KMS-11 (cell line): ENCODE data around the gene ADIPOR2.

Experiments used
- H2AFZ ChIP-seq: fragments of 200-600 bp; sonication (generic); 2 replicates; pipeline ENCODE4 v1.6.1; 2016; ENCODE audit warnings: antibody characterized with exemption, mixed run types, low read depth
- H3K27ac ChIP-seq: fragments of 200-600 bp; sonication (generic); 2 replicates; pipeline ENCODE4 v1.6.1; 2016; ENCODE audit warnings: mild to moderate bottlenecking, mixed run types
- H3K27me3 ChIP-seq: fragments of 200-600 bp; sonication (generic); 2 replicates; pipeline ENCODE4 v1.6.1; 2017; ENCODE audit warnings: mild to moderate bottlenecking, low read depth, mixed run types, moderate library complexity; ENCODE audit not compliant: insufficient read depth
- H3K36me3 ChIP-seq: fragments of 200-600 bp; sonication (generic); 2 replicates; pipeline ENCODE4 v1.6.1; 2017; ENCODE audit warnings: mild to moderate bottlenecking, mixed run types; ENCODE audit not compliant: insufficient read depth
- H3K4me1 ChIP-seq: fragments of 200-600 bp; sonication (generic); 2 replicates; pipeline ENCODE4 v1.6.1; 2016; ENCODE audit warnings: mild to moderate bottlenecking, low read depth, mixed run types; ENCODE audit not compliant: poor library complexity, severe bottlenecking
- H3K4me2 ChIP-seq: fragments of 200-600 bp; sonication (generic); 2 replicates; pipeline ENCODE4 v1.7.0; 2016; ENCODE audit warnings: mild to moderate bottlenecking, mixed run types
- H3K4me3 ChIP-seq: fragments of 200-600 bp; sonication (generic); IDR thresholded peaks from 2 replicates; pipeline ENCODE4 v1.6.1; 2017; ENCODE audit warnings: low read depth, low read length, mixed read lengths; ENCODE audit not compliant: insufficient read depth
- H3K79me2 ChIP-seq: fragments of 200-600 bp; sonication (generic); 2 replicates; pipeline ENCODE4 v1.6.1; 2016; ENCODE audit warnings: low read depth, mixed run types; ENCODE audit not compliant: insufficient read depth
- H3K9ac ChIP-seq: fragments of 200-600 bp; sonication (generic); 2 replicates; pipeline ENCODE4 v1.6.1; 2016; ENCODE audit warnings: mild to moderate bottlenecking, mixed run types
- H4K20me1 ChIP-seq: fragments of 200-600 bp; sonication (generic); 2 replicates; pipeline ENCODE4 v1.6.1; 2016; ENCODE audit warnings: mild to moderate bottlenecking, mixed run types; ENCODE audit not compliant: insufficient read depth
- CTCF ChIP-seq: fragments of 200-600 bp; sonication (generic); conservative IDR thresholded peaks from 2 replicates; pipeline ENCODE4 v1.6.1; 2017; ENCODE audit warnings: low read depth, mild to moderate bottlenecking, antibody characterized with exemption, low read length, moderate library complexity, mixed read lengths

The ADIPOR2 gene

GRCh38 chr12:1835211-1836131, 144.6 kb downstream of the ADIPOR2 start:
- Histone ChIP-seq H3K36me3 (no peaks in the 10 kb centered on the region), H3K27ac (no peak overlapping the region), H3K4me3 (no peak overlapping the region), H2AFZ (no peak overlapping the region), H3K4me1 (no peaks in the 10 kb centered on the region), H3K4me2 (no peak overlapping the region), H3K27me3 (peaks cover 58% of the 10 kb centered on the region), H3K79me2 (no peaks in the 10 kb centered on the region), H4K20me1 (no peaks in the 10 kb centered on the region), H3K9ac (no peak overlapping the region)
- no peak for TF ChIP-seq CTCF

GRCh38 chr12:1836241-1836803, 145.5 kb downstream of the ADIPOR2 start:
- Histone ChIP-seq H4K20me1 (no peaks in the 10 kb centered on the region), H3K4me1 (no peaks in the 10 kb centered on the region), H3K4me3 (no peak overlapping the region), H2AFZ (no peak overlapping the region), H3K79me2 (no peaks in the 10 kb centered on the region), H3K27me3 (peaks cover 57% of the 10 kb centered on the region), H3K27ac (no peak overlapping the region), H3K9ac (no peak overlapping the region), H3K36me3 (no peaks in the 10 kb centered on the region), H3K4me2 (no peak overlapping the region)
- TF ChIP-seq CTCF = no peak

GRCh38 chr12:1836854-1837421, 146.1 kb downstream of the ADIPOR2 start:
- Histone ChIP-seq H3K4me3 (no peak overlapping the region), H2AFZ (no peak overlapping the region), H3K9ac (no peak overlapping the region), H3K27ac (no peak overlapping the region), H3K36me3 (no peaks in the 10 kb centered on the region), H3K79me2 (no peaks in the 10 kb centered on the region), H4K20me1 (no peaks in the 10 kb centered on the region), H3K4me2 (no peak overlapping the region), H3K27me3 (peaks cover 55% of the 10 kb centered on the region), H3K4me1 (no peaks in the 10 kb centered on the region)
- no peak for TF ChIP-seq CTCF

- Histone ChIP-seq H3K4me2 (no peak overlapping the region), H3K9ac (no peak overlapping the region), H3K79me2 (no peaks in the 10 kb centered on the region), H3K4me1 (no peaks in the 10 kb centered on the region), H3K36me3 (no peaks in the 10 kb centered on the region), H4K20me1 (no peaks in the 10 kb centered on the region), H3K27me3 (peaks cover 48% of the 10 kb centered on the region), H2AFZ (no peak overlapping the region), H3K27ac (no peak overlapping the region), H3K4me3 (no peak overlapping the region)
- no peak for TF ChIP-seq CTCF
Observed at GRCh38 chr12:1837541-1838204, 146.8 kb downstream of the ADIPOR2 start.
